Measurements from ENCODE around the gene UGGT1. TPM values are rescaled to one million over a fixed set of nuclear protein-coding genes. Genes with fewer than 3 reads are reported as not detected.
A peak's percentile ranks its signal among the peaks of the same experiment; 100 is the strongest.

UGGT1 gene
- total and polyA plus RNA-seq, 2 donors (not counting 3 experiments of a cell fraction or from before 2014, with no cell fraction given) = 27.6 to 83.2 TPM

DNA sequence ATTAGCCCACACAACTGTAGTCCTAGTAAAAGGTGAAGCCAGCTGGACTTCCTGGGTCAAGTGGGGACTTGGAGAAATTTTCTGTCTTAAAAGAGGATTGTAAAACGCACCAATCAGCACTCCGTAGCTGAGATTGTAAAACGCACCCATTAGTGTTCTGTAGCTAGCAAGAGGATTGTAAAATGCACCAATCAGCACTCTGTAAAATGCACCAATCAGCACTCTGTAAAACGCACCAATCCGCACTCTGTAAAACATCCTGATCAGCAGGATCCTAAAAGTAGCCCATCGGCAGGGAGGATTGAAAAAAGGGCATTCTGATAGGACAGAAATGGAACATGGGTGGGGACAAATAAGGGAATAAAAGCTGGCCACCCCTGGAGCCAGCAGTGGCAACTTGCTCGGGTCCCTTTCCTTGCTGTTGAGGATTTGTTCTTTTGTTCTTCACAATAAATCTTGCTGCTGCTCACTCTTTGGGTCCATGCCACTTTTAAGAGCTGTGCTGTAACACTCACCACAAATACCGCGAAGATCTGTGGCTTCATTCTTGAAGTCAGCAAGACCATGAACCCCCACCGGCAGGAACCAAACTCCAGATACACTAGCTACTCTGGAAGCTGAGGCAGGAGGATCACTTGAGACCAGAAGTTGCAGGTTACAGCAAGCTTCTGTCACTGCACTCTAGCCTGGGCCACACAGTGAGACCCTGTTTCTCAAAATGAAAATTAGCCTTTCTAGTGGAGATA, 125.1 kb downstream of the UGGT1 start:
- Histone ChIP-seq H4K20me1 (replicated peaks; ENCODE audit: control insufficient read depth, extremely low read depth, insufficient read depth, low read length) (no peaks in the 10 kb centered on the region), H3K4me1 (ENCODE audit: control insufficient read depth, extremely low read depth, insufficient read depth, low read length) (no peaks in the 10 kb centered on the region), H3K27ac (ENCODE audit: insufficient read depth, low read depth, low read length) (no peak overlapping the region), H3K4me2 (ENCODE audit: insufficient read depth, low read length) (no peak overlapping the region), H3K36me3 (ENCODE audit: control insufficient read depth in 2 of 2, extremely low read depth in 1 of 2, insufficient read depth in 2 of 2, low read length in 2 of 2) (no peaks in the 10 kb centered on the region), H3K27me3 (ENCODE audit: control insufficient read depth in 2 of 2, insufficient read depth in 2 of 2, low read length in 2 of 2) (peaks cover 0 to 5% of the 10 kb centered on the region in 2 experiments), H3K9me1 (replicated peaks; ENCODE audit: control insufficient read depth, extremely low read depth, insufficient read depth, low read length) (no peaks in the 10 kb centered on the region), H3K4me3 (replicated peaks in 1 of 3; ENCODE audit: insufficient read depth in 1 of 3, low read depth in 1 of 3, low read length in 3 of 3) (no peak overlapping the region), H3K9me3 (replicated peaks; ENCODE audit: control insufficient read depth, insufficient read depth, low read length) (no peaks in the 10 kb centered on the region), H3K9ac (replicated peaks; ENCODE audit: extremely low read depth, insufficient read depth, low read length) (no peak overlapping the region), H3K79me2 (ENCODE audit: control insufficient read depth, insufficient read depth, low read length) (no peaks in the 10 kb centered on the region), H2AFZ (ENCODE audit: low read depth, low read length) (no peak overlapping the region)
- DNase-seq (ENCODE audit: low read depth, low spot score) (no peak), FAIRE-seq (peak; percentile 40)
- CTCF ChIA-PET = no interaction called here
- TF ChIP-seq MYC (IDR thresholded peaks at IDR 0.05; ENCODE audit: low read depth, low read length) (no peak), POLR2AphosphoS5 (IDR thresholded peaks at IDR 0.05; ENCODE audit: insufficient read depth, low read depth, low read length) (no peak), POLR2A (IDR thresholded peaks at IDR 0.05; ENCODE audit: low read depth, low read length) (no peak), JUN (IDR thresholded peaks at IDR 0.05; ENCODE audit: borderline replicate concordance, insufficient read depth, insufficient read length, low read depth) (no peak), EZH2 (IDR thresholded peaks at IDR 0.05; ENCODE audit: borderline replicate concordance, low read depth, low read length, severe bottlenecking) (no peak), FOS (IDR thresholded peaks at IDR 0.05; ENCODE audit: borderline replicate concordance, insufficient read depth, low read length) (no peak), GATA2 (IDR thresholded peaks at IDR 0.05; ENCODE audit: insufficient read depth, insufficient read length, low read depth, low read length) (no peak)
- TF ChIP-seq, protein P1, sequence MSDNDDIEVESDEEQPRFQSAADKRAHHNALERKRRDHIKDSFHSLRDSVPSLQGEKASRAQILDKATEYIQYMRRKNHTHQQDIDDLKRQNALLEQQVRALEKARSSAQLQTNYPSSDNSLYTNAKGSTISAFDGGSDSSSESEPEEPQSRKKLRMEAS (IDR thresholded peaks at IDR 0.05; ENCODE audit: insufficient read depth, insufficient read length) = no peak
- TF ChIP-seq, protein P2, sequence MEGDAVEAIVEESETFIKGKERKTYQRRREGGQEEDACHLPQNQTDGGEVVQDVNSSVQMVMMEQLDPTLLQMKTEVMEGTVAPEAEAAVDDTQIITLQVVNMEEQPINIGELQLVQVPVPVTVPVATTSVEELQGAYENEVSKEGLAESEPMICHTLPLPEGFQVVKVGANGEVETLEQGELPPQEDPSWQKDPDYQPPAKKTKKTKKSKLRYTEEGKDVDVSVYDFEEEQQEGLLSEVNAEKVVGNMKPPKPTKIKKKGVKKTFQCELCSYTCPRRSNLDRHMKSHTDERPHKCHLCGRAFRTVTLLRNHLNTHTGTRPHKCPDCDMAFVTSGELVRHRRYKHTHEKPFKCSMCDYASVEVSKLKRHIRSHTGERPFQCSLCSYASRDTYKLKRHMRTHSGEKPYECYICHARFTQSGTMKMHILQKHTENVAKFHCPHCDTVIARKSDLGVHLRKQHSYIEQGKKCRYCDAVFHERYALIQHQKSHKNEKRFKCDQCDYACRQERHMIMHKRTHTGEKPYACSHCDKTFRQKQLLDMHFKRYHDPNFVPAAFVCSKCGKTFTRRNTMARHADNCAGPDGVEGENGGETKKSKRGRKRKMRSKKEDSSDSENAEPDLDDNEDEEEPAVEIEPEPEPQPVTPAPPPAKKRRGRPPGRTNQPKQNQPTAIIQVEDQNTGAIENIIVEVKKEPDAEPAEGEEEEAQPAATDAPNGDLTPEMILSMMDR (IDR thresholded peaks at IDR 0.05; ENCODE audit: extremely low read depth in 1 of 2, insufficient read depth in 1 of 2, low read depth in 1 of 2, low read length in 2 of 2) = no peak
- no TSS peak for BruUV-seq (replicated peaks)
- POLR2A ChIA-PET = interaction anchor here (0.6 kb wide), 1 partner anchor 32 kb away, joined by 4 read pairs; no protein-coding TSS in a partner anchor
- dilution Hi-C loops (cut with MboI; ENCODE audit: extremely low pct_ligation_motif_present, low sequenced_read_pairs) (no loop called here), intact Hi-C loops (cut with micrococcal nuclease) (no loop called here)

Measured in endothelial cell of umbilical vein (primary cell).